T-helper 2 cell treated with Interferon-gamma antibody and Interleukin-4, amounts not matched to agents 100 ng/mL and 5 ng/mL, for 36 hours (primary cell): ENCODE measurements around the gene KCNT1. TPM values are rescaled to one million over a fixed set of nuclear protein-coding genes. Genes with fewer than 3 reads are reported as not detected.

ENCODE experiments used
- intact Hi-C: fragments of 100-400 bp; cut with micrococcal nuclease; formaldehyde crosslinking; loops from one replicate; pipeline ENCODE4 v1.15.1; 2023
- total RNA-seq: library from RNA; stranded (reverse); gene quantifications from 2 replicates; pipeline ENCODE4 v1.2.3, GENCODE V29; 2022

KCNT1 gene
- total RNA-seq, 1 donor from 2014 or later: not detected

- intact Hi-C loops: no loop called here
These were observed 116.1 kb downstream of the KCNT1 start for GRCh38 chr9:135817951-135818717.

- intact Hi-C loops: no loop called here
These were observed 116.9 kb downstream of the KCNT1 start for GRCh38 chr9:135818718-135819475.

GRCh38 chr9:135819905-135820304 lies 117.9 kb downstream of the KCNT1 start:
- intact Hi-C loops: no loop called here

GRCh38 chr9:135820661-135821060 lies 118.7 kb downstream of the KCNT1 start:
- intact Hi-C loops: no loop called here

GRCh38 chr9:135821116-135821515 lies 119.1 kb downstream of the KCNT1 start:
- intact Hi-C loops: no loop called here

- intact Hi-C loops: no loop called here
These were observed 119.9 kb downstream of the KCNT1 start for GRCh38 chr9:135821733-135822373.

- intact Hi-C loops: no loop called here
These were observed 120.4 kb downstream of the KCNT1 start for GRCh38 chr9:135822374-135822755.

- intact Hi-C loops: no loop called here
These were observed 121.1 kb downstream of the KCNT1 start for GRCh38 chr9:135823036-135823435.

- intact Hi-C loops: no loop called here
These were observed 123.6 kb downstream of the KCNT1 start for GRCh38 chr9:135825435-135826187.

- intact Hi-C loops: no loop called here
These were observed 124.2 kb downstream of the KCNT1 start for GRCh38 chr9:135826188-135826545.

- intact Hi-C loops: no loop called here
These were observed 125.3 kb downstream of the KCNT1 start for GRCh38 chr9:135827301-135827700.

- intact Hi-C loops: no loop called here
These were observed 126.0 kb downstream of the KCNT1 start for GRCh38 chr9:135827866-135828580.

GRCh38 chr9:135828656-135829055 lies 126.7 kb downstream of the KCNT1 start:
- intact Hi-C loops: no loop called here

- intact Hi-C loops: no loop called here
These were observed 128.5 kb downstream of the KCNT1 start for GRCh38 chr9:135830496-135830895.

- intact Hi-C loops: no loop called here
These were observed 131.9 kb downstream of the KCNT1 start for GRCh38 chr9:135833864-135834263.

- intact Hi-C loops: no loop called here
These were observed 133.1 kb downstream of the KCNT1 start for GRCh38 chr9:135835131-135835530.

- intact Hi-C loops: no loop called here
These were observed 137.5 kb downstream of the KCNT1 start for GRCh38 chr9:135839516-135839915.

- intact Hi-C loops: no loop called here
These were observed 138.1 kb downstream of the KCNT1 start for GRCh38 chr9:135840107-135840506.

GRCh38 chr9:135840539-135840938 lies 138.6 kb downstream of the KCNT1 start:
- intact Hi-C loops: no loop called here
